HG03521 (cell line): Measurements from ENCODE around the gene TMEM151B.
"Not testable (repeated sequence)": the region's sequence is repeated elsewhere in the genome, so short reads cannot be mapped to it uniquely, and the experiment has no call there.

Experiments used
- ATAC-seq: cut with Tn5 transposase; IDR thresholded peaks from one replicate; pipeline ENCODE4 v1.9.1; 2021; ENCODE audit warnings: mild to moderate bottlenecking, moderate library complexity; ENCODE audit not compliant: unreplicated experiment

Gene TMEM151B

GRCh38 chr6:44269921-44270525, at the start of gene TMEM151B:
Gene TMEM151B, plus strand, starts transcription at chr6:44270450. Its CDS starts 293 bp downstream, at chr6:44270743.
- ATAC-seq, result no peak

DNA sequence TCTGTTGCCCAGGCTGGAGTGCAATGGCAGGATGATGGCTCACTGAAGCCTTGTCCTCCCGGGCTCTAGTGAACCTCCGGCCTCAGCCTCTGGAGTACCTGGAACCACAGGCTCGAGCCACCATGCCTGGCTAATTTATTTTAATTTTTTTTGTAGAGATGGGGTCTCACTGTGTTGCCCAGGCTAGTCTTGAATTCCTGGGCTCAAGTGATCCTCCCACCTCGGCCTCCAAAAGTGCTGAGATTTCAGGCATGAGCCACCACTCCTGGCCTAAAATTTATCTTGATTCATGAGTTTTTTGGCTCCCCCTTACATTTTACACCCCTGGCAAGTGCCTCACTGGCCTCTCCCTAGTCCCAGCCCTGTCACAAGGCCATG, 49.3 kb upstream of the TMEM151B start:
- ATAC-seq, result no peak

DNA sequence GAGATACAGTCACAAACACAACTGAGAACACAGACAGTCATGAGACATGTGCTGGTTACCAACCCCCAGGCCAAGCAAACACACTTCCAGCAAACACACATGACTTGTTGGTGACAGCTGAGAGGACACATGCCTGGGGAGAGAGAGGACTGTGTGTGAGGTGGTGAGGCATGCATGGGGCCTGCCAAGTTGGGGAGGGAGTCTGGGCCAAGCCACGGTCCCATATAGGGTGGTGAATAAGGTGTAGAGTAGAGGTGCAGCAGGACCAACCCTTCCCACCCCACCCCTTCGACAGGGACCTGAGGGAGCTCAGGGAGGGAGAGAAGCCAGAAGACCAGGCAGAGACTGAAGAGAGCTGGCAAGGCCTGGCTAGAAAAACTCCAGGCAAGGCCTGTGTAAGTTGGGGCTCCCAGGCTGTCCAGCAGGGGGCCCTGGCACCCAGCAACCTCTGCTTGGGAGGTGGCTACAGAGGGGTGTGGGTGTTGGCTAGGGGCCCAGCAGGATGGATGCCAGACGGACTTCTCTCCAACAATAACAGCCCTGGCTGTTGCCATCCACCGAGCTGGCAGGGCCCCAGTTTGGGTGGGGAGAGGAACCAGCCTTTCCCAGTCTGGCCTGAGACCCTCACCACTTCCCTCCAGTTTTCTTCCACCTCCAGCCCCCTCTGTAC, 48.8 kb upstream of the TMEM151B start:
- ATAC-seq, result peak; percentile 46

DNA sequence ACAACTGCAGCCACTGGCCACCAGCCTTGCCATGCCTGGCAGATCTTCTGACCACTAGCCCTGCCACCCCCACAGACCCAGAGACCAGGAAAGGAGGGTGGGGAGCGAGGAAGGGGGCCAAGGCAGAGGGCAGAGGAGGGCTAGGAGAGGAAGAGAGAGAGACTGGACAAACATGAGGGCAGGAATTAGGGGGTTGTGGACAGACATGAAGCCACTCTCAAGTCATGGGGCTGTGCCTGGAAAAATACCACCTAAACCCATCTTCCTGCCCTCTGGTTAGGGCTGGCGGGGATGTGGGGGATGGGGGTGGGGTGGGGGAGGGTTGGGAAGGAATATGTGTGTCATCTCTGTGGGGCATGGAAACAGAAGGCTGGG, 48.3 kb upstream of the TMEM151B start:
- ATAC-seq, result no peak

DNA sequence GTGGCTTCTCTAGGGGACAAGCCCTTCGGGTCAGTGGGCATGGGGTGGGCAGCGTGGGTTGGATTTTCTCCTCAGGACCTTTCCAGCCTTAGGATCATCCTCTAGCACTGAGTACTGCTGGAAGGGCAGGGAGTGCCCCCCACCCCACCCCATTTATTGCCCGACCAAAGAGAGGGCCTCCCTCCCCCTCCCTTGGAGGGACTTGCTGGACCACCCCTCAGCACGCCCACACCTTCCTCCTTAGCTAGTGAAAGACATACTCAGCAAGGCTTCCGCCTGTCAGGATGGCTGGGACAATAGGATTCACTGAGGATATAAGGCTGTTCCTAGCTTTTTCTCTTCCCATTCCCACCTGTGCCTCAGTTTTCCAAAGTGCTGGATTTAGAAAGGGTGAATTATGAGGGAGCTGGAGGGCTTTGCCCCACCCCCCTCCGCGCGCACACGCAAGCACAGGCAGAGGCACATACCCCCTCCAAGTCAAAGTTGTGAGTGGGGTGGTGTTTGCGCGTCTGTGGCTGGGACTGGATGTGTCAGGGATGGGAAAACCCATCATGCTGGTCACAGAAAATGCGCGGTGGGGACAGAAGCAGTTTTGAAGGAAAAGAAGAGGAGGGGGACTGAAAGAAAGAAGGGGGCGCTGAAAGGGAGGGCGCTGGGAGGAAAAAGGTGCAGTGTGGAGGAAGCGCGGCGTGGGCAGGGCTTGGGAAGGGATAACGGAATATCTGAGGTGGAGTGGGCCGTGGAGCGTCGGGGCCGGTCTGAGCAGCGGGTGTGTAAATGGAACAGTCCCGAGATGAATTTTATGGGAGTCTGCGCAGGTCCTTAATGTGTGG, 47.5 kb upstream of the TMEM151B start:
- no peak for ATAC-seq

DNA sequence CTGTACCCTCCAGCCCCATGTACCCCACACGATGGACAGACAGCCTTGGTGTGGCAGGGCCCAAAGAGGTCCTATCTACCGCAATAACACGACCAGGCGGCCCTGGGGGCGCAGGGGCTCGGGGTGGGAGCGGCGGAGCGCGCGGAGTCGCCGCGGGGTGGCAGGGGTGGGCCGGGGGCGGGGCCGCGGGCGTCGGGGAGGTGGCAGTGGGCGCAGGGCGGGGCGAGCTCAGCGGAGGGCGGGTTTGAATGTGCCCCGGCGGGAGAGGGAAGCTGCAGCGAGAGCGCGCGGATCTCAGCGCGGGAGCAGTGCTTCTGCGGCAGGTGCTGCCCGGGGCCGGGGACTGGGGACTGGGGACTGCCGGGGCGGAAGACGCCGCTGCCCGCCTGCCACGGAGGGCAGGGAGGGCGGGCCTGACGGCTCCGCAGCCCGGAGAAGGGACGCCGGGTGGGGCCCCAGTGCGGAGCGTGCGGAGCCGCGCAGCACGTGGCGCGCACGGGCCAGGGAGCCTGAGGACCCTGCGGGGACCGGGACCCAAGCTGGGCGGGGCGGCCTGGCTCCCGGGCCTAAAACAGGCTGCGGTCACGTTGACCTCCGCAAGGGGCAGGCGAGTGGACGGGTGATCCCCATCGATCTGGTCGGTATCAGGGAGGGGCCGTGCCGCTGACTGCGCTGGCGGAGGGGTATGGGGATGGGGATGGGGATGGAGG, 46.8 kb upstream of the TMEM151B start, which contains the start of gene SLC29A1:
TSS of gene SLC29A1 (plus strand) at position 277 of the 710 bp plus-strand sequence. CDS start 3,719 bp downstream, outside the sequence.
- ATAC-seq, result peak; percentile 41

- ATAC-seq, result no peak
Measured at GRCh38 chr6:44224029-44224964, 46.0 kb upstream of the TMEM151B start.

- ATAC-seq, result no peak
Measured at GRCh38 chr6:44224965-44225305, 45.3 kb upstream of the TMEM151B start.

- ATAC-seq, result no peak
Measured at GRCh38 chr6:44225579-44226325, 44.5 kb upstream of the TMEM151B start.

GRCh38 chr6:44226368-44227147, 43.7 kb upstream of the TMEM151B start:
- ATAC-seq, result no peak

DNA sequence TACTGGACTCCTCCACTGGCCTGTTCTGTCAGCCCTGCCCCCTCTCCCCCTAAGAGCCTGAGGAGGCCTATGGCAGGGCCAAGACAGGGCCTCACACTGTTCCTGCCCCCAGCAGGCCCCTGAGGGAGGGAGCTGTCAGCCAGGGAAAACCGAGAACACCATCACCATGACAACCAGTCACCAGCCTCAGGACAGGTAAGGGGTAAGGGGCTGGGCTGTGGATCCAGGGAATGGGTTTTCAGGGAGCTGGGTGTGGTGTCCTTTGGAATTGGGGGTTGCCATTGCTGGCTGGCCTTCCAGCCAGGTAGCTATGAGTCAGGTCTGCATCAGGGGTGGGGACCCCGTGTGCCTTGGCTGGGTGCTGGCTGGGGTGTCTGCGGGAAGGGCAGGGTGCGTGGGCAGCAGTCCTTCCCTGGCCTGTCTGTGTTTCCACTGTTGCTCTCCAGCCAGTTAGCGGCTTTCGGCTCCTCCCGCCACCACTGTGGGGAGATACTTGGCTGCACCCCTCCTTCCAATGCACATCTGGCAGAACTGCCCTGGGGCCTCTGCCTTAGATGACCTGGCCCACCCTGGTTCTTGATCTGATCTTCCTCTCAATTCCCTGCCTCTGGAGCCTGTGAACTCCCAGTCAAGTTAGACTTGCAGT, 43.0 kb upstream of the TMEM151B start:
- ATAC-seq, result no peak

GRCh38 chr6:44228031-44228430, 42.2 kb upstream of the TMEM151B start:
- no peak for ATAC-seq

- ATAC-seq, result no peak
Measured at GRCh38 chr6:44228433-44228832, 41.8 kb upstream of the TMEM151B start.

DNA sequence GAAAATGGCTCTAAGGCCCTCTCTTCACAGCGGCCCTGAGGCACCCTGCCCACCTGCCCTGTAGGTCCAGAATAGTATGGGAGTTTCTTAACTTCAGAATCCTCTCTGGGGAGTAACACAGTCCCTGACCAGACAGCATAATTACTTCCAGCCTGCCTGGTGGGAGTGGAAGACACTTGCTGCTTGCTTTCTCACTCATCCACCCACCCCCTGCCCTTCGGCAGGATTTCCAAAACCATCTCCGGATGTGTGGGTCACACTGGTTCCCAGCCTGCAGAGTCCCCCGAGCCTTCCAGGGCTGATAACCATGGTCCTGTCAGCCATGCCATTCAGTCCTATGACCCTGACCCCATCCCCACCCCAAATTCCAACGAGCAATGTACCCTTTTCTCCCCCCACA, 41.4 kb upstream of the TMEM151B start:
- ATAC-seq, result no peak

DNA sequence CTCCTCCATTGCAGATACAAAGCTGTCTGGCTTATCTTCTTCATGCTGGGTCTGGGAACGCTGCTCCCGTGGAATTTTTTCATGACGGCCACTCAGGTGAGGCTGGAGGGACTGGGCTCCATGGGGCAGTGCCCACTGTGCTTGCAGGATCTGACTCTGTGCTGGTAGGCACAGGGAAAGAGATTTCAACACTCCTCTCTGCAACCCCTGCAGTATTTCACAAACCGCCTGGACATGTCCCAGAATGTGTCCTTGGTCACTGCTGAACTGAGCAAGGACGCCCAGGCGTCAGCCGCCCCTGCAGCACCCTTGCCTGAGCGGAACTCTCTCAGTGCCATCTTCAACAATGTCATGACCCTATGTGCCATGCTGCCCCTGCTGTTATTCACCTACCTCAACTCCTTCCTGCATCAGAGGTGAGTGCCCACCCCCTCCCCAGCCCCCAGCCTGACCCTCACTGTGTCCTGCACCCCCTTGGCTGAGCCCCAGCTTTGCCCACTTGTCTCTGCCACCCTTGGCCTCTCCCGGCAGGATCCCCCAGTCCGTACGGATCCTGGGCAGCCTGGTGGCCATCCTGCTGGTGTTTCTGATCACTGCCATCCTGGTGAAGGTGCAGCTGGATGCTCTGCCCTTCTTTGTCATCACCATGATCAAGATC, 40.7 kb upstream of the TMEM151B start:
- ATAC-seq, result no peak

DNA sequence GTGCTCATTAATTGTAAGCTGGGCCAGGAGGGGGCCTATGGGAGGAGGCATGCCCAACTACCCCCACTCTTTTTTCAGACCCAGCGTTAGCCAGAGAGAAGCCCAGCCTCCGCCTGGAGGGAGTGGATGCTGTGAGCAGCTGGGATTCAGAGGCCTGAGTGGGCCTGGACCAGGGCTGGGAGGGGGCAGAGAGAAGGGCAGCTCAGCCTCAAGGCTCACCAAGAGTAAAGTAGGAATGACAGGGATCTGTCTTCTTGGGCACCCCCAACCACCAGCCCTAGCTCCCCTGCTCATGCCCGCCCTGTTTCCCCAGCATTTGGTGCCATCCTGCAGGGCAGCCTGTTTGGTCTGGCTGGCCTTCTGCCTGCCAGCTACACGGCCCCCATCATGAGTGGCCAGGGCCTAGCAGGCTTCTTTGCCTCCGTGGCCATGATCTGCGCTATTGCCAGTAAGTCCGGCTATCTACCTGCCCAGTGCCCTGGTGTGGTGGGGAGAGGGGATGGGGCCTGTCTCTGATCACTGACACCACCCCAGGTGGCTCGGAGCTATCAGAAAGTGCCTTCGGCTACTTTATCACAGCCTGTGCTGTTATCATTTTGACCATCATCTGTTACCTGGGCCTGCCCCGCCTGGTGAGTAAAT, 40.1 kb upstream of the TMEM151B start:
- no peak for ATAC-seq

GRCh38 chr6:44231426-44231825, 38.8 kb upstream of the TMEM151B start:
- ATAC-seq, result not testable (repeated sequence)
